ENCODE measurements around the gene TMPRSS9. TPM values are rescaled to one million over a fixed set of nuclear protein-coding genes. Genes with fewer than 3 reads are reported as not detected.

Gene TMPRSS9
- polyA plus RNA-seq, 1 experiment = not detected

- DNase-seq (ENCODE audit: low read depth) = no peak
- H3K27me3 ChIP-seq (ENCODE audit: control insufficient read depth, insufficient read depth, low read length) = peaks cover 12% of the 10 kb centered on the region
- peaks cover 3% of the 10 kb centered on the region; the same call in 1 of the 2 replicates for H3K36me3 ChIP-seq (ENCODE audit: control insufficient read depth, insufficient read depth, low read length)
- H3K4me3 ChIP-seq (ENCODE audit: low read depth, low read length) = no peak overlapping the region
- POLR2A ChIA-PET = no interaction called here
- no peak for TF ChIP-seq CTCF (IDR thresholded peaks at IDR 0.05; ENCODE audit: insufficient read depth, low read depth, low read length)
- CTCF ChIA-PET = no interaction called here
These were observed 1.4 kb upstream of the TMPRSS9 start for GRCh38 chr19:2358548-2359173.

GRCh38 chr19:2360833-2361232 is 768 bp downstream of the TMPRSS9 start:
- CTCF ChIA-PET = no interaction called here
- no peak for DNase-seq (ENCODE audit: low read depth)
- peaks cover 15% of the 10 kb centered on the region for H3K27me3 ChIP-seq (ENCODE audit: control insufficient read depth, insufficient read depth, low read length)
- TF ChIP-seq CTCF (IDR thresholded peaks at IDR 0.05; ENCODE audit: insufficient read depth, low read depth, low read length) = no peak
- H3K4me3 ChIP-seq (ENCODE audit: low read depth, low read length) = no peak overlapping the region
- POLR2A ChIA-PET = no interaction called here
- no peaks in the 10 kb centered on the region for H3K36me3 ChIP-seq (ENCODE audit: control insufficient read depth, insufficient read depth, low read length)

- CTCF ChIA-PET = no interaction called here
These were observed 1.4 kb downstream of the TMPRSS9 start for GRCh38 chr19:2361246-2362045.

GRCh38 chr19:2362046-2362969 is 2.2 kb downstream of the TMPRSS9 start:
- Histone ChIP-seq H3K27me3 (ENCODE audit: control insufficient read depth, insufficient read depth, low read length) (peaks cover 15% of the 10 kb centered on the region), H3K4me3 (ENCODE audit: low read depth, low read length) (no peak overlapping the region), H3K36me3 (ENCODE audit: control insufficient read depth, insufficient read depth, low read length) (no peaks in the 10 kb centered on the region)
- CTCF ChIA-PET = interaction anchor here (1.3 kb wide), 1 partner anchor 11 kb away, joined by 3 read pairs; no protein-coding TSS in a partner anchor
- POLR2A ChIA-PET = no interaction called here
- TF ChIP-seq CTCF (IDR thresholded peaks at IDR 0.05; ENCODE audit: insufficient read depth, low read depth, low read length) = no peak
- no peak for DNase-seq (ENCODE audit: low read depth)

More at GRCh38 chr19:2361246-2362045, 1.4 kb downstream of the TMPRSS9 start:
- POLR2A ChIA-PET = no interaction called here
- H3K36me3 ChIP-seq (ENCODE audit: control insufficient read depth, insufficient read depth, low read length) = no peaks in the 10 kb centered on the region
- peaks cover 15% of the 10 kb centered on the region for H3K27me3 ChIP-seq (ENCODE audit: control insufficient read depth, insufficient read depth, low read length)
- DNase-seq (ENCODE audit: low read depth) = no peak
- no peak overlapping the region for H3K4me3 ChIP-seq (ENCODE audit: low read depth, low read length)
- TF ChIP-seq CTCF (IDR thresholded peaks at IDR 0.05; ENCODE audit: insufficient read depth, low read depth, low read length) = no peak

GRCh38 chr19:2362970-2363300 is 2.9 kb downstream of the TMPRSS9 start:
- ChIA-PET POLR2A (no interaction called here), CTCF (interaction anchor here (1.3 kb wide), 1 partner anchor 10 kb away, joined by 3 read pairs; no protein-coding TSS in a partner anchor)
- TF ChIP-seq CTCF (IDR thresholded peaks at IDR 0.05; ENCODE audit: insufficient read depth, low read depth, low read length) = no peak
- Histone ChIP-seq H3K36me3 (ENCODE audit: control insufficient read depth, insufficient read depth, low read length) (no peaks in the 10 kb centered on the region), H3K4me3 (ENCODE audit: low read depth, low read length) (no peak overlapping the region), H3K27me3 (ENCODE audit: control insufficient read depth, insufficient read depth, low read length) (peaks cover 15% of the 10 kb centered on the region)
- no peak for DNase-seq (ENCODE audit: low read depth)

Data from BJ (cell line).